IPS-15b (cell line): ENCODE measurements around the gene LMF2.

ENCODE experiments used
- H3K27me3 ChIP-seq: one replicate; pipeline ENCODE4 v1.6.1; 2013; ENCODE audit warnings: low read length; ENCODE audit not compliant: control insufficient read depth, insufficient read depth
- H3K36me3 ChIP-seq: one replicate; pipeline ENCODE4 v1.6.1; 2013; ENCODE audit warnings: low read length; ENCODE audit not compliant: control insufficient read depth, insufficient read depth
- H3K4me1 ChIP-seq: one replicate; pipeline ENCODE4 v1.6.1; 2013; ENCODE audit warnings: mild to moderate bottlenecking, low read length; ENCODE audit not compliant: control insufficient read depth, insufficient read depth
- H3K4me3 ChIP-seq: one replicate; pipeline ENCODE4 v1.5.1; 2013; ENCODE audit warnings: low read depth, low read length
- H3K9ac ChIP-seq: one replicate; pipeline ENCODE4 v1.6.1; 2013; ENCODE audit warnings: low read depth, mild to moderate bottlenecking, low read length
- H3K9me3 ChIP-seq: one replicate; pipeline ENCODE4 v1.6.1; 2013; ENCODE audit warnings: mild to moderate bottlenecking, low read length; ENCODE audit not compliant: control insufficient read depth, insufficient read depth

LMF2 gene

GRCh38 chr22:50489363-50490243 is 17.9 kb downstream of the LMF2 start:
- no peak overlapping the region for H3K9ac ChIP-seq
- H3K4me1 ChIP-seq = no peaks in the 10 kb centered on the region
- H3K9me3 ChIP-seq = no peaks in the 10 kb centered on the region
- no peaks in the 10 kb centered on the region for H3K27me3 ChIP-seq
- no peaks in the 10 kb centered on the region for H3K36me3 ChIP-seq
- H3K4me3 ChIP-seq = no peak overlapping the region

GRCh38 chr22:50488886-50489285 is 18.6 kb downstream of the LMF2 start:
- Histone ChIP-seq H3K4me3 (no peak overlapping the region), H3K27me3 (no peaks in the 10 kb centered on the region), H3K9ac (no peak overlapping the region), H3K4me1 (no peaks in the 10 kb centered on the region), H3K36me3 (no peaks in the 10 kb centered on the region), H3K9me3 (no peaks in the 10 kb centered on the region)

DNA sequence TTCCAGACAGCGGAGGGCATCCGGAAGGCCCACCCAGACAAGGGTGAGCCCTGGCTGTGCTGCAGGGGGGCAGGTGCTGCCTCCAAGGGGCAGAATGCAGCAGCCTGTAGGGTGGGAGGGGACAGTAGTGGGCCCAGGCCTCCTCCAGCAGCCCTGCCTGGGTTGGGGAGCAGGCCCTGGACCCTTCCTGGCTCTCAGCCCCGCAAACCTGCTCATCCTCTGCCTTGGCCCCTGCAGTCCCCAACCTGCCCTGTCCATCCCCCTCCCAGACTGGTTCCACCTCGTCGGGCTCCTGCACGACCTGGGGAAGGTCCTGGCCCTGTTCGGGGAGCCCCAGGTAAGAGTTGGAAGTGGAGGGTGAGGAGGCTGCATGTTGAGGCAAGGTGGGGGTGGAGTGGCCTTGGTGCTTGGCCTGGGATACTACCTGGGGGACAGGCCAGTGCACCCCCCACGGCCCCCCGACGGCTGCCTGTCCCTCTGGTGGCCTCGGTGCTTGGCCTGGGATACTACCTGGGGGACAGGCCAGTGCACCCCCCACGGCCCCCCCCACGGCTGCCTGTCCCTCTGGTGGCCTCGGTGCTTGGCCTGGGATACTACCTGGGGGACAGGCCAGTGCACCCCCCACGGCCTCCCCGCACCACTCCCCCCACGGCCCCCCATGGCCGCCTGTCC is 19.4 kb downstream of the LMF2 start:
- H3K27me3 ChIP-seq = no peaks in the 10 kb centered on the region
- no peaks in the 10 kb centered on the region for H3K36me3 ChIP-seq
- H3K9ac ChIP-seq = no peak overlapping the region
- no peaks in the 10 kb centered on the region for H3K4me1 ChIP-seq
- no peaks in the 10 kb centered on the region for H3K9me3 ChIP-seq
- no peak overlapping the region for H3K4me3 ChIP-seq

DNA sequence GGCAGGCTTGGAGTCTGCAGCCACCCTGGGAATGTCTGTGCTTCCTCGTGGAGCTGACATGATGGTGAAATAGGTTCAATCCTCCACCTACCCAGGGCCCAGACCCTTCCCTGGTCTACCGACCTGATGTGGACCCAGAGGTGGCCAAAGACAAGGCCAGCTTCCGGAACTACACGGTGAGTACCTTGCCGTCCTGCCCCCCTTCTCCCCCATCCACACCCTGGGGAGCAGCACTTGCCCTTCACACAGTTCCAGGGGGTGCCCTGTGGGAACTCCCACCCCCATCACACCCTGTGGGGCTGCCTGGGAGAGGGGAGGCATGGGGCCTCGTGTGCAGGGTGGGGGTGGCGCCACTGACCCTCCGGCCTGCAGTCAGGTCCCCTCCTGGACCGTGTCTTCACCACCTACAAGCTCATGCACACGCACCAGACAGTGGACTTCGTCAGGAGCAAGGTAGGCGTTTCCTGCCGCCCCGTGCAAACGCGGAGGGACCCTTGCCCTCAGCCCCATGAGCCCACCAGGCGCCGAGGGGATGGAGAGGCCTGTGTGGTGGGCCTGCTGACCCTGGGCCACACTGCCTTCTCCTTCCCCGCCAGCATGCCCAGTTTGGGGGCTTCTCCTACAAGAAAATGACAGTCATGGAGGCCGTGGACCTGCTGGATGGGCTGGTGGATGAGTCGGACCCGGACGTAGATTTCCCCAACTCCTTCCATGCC is 20.1 kb downstream of the LMF2 start:
- H3K4me1 ChIP-seq = no peaks in the 10 kb centered on the region
- no peaks in the 10 kb centered on the region for H3K27me3 ChIP-seq
- H3K9ac ChIP-seq = no peak overlapping the region
- no peaks in the 10 kb centered on the region for H3K9me3 ChIP-seq
- no peaks in the 10 kb centered on the region for H3K36me3 ChIP-seq
- H3K4me3 ChIP-seq = no peak overlapping the region

GRCh38 chr22:50486561-50487289 is 20.8 kb downstream of the LMF2 start, which contains the start of gene MIOX:
TSS of gene MIOX (plus strand) at chr22:50486859. CDS start at chr22:50486898, 39 bp downstream.
- H3K9ac ChIP-seq = no peak within 1 kb of the TSS
- H3K9me3 ChIP-seq = no peaks in the 10 kb centered on the region
- H3K4me1 ChIP-seq = no peaks in the 10 kb centered on the region
- no peaks in the 10 kb centered on the region for H3K27me3 ChIP-seq
- H3K4me3 ChIP-seq = no peak within 1 kb of the TSS
- H3K36me3 ChIP-seq = no peaks in the 10 kb centered on the region

DNA sequence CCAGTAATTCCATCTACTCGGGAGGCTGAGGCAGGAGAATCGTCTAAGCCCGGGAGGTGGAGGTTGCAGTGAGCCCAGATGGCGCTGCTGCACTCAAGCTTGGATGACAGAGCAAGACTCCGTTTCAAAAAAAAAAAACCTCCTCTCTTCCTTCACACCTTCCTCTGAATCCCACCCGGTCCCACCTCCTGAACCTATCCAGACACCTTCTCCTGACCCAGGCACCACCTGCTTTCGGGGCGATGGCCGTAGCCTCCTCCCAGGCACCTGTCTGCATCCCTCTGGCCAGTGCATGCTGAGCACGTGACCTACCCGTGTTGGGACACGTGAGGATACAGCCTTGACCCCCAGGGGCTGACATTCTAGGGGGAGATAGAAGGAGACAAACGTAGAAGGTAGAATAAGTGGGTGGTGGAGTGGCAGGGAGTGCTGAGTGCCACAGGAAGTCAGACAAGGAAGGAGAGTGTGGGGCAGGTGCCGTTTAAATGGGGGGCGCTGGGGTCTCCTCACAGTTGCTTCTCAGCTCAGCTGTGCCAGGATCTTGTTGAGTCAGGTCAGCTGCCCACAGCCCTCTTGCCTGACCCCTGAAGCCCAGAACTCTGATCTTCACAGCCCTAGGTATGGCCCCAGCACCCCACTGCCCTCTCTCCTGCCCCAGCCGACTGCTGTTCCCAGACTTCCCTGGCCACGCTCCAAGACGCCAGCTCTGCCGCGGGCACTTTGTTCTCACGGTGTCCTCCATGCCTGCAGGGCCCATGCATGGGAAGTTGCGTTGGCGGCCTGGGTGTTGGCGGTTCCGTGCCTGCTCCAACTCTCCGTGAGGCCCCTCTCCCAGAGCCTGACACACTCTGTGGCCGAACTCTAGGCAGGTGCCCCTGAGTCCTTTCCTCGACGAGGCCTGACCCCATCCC is 22.0 kb downstream of the LMF2 start:
- H3K36me3 ChIP-seq = no peaks in the 10 kb centered on the region
- peaks cover 2% of the 10 kb centered on the region for H3K27me3 ChIP-seq
- H3K9me3 ChIP-seq = no peaks in the 10 kb centered on the region
- H3K4me3 ChIP-seq = no peak overlapping the region
- no peaks in the 10 kb centered on the region for H3K4me1 ChIP-seq
- H3K9ac ChIP-seq = no peak overlapping the region

GRCh38 chr22:50483977-50484853 is 23.3 kb downstream of the LMF2 start:
- no peaks in the 10 kb centered on the region for H3K4me1 ChIP-seq
- H3K4me3 ChIP-seq = no peak overlapping the region
- H3K27me3 ChIP-seq = peaks cover 10% of the 10 kb centered on the region
- no peaks in the 10 kb centered on the region for H3K36me3 ChIP-seq
- H3K9me3 ChIP-seq = no peaks in the 10 kb centered on the region
- H3K9ac ChIP-seq = no peak overlapping the region

- Histone ChIP-seq H3K4me1 (no peaks in the 10 kb centered on the region), H3K4me3 (no peak overlapping the region), H3K36me3 (no peaks in the 10 kb centered on the region), H3K27me3 (peaks cover 10% of the 10 kb centered on the region), H3K9ac (no peak overlapping the region), H3K9me3 (no peaks in the 10 kb centered on the region)
Observed at GRCh38 chr22:50483556-50483955, 23.9 kb downstream of the LMF2 start.

DNA sequence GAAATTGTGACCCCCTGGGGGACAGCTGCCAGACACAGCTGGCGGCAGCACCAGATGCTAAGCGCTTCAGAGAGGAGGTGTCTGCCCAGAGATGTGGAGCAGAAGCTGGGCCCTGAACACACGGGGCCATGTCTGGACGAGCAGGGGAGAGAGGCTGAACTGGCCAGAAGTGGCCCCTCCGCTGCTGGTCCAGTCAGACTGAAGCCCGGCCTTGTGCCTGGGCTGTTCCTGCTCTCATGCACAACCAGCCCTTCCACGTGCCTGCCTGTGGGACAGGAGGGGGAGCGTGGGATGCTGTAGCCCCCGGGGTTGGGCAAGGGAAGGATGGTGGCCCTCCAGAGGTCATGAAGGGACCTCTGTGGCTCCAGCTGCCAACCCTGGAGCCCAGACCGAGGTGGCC is 24.4 kb downstream of the LMF2 start:
- no peaks in the 10 kb centered on the region for H3K9me3 ChIP-seq
- H3K27me3 ChIP-seq = peaks cover 10% of the 10 kb centered on the region
- H3K36me3 ChIP-seq = no peaks in the 10 kb centered on the region
- H3K4me3 ChIP-seq = no peak overlapping the region
- no peak overlapping the region for H3K9ac ChIP-seq
- no peaks in the 10 kb centered on the region for H3K4me1 ChIP-seq
